K562 treated with DMSO at 1 percent for 4 hours (cell line): Measurements from ENCODE around the gene MPIG6B. TPM values are rescaled to one million over a fixed set of nuclear protein-coding genes. Genes with fewer than 3 reads are reported as not detected.

ENCODE experiments used
- total RNA-seq: library from RNA; unstranded; fragments of 300-600 nt; gene quantifications from 2 replicates; pipeline ENCODE4 v1.2.3, GENCODE V29; 2022; ENCODE audit not compliant: insufficient read depth

The MPIG6B gene, protein sequence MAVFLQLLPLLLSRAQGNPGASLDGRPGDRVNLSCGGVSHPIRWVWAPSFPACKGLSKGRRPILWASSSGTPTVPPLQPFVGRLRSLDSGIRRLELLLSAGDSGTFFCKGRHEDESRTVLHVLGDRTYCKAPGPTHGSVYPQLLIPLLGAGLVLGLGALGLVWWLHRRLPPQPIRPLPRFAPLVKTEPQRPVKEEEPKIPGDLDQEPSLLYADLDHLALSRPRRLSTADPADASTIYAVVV
- total RNA-seq = 0.51 TPM in 1 of 2 replicates, not detected in the other

DNA sequence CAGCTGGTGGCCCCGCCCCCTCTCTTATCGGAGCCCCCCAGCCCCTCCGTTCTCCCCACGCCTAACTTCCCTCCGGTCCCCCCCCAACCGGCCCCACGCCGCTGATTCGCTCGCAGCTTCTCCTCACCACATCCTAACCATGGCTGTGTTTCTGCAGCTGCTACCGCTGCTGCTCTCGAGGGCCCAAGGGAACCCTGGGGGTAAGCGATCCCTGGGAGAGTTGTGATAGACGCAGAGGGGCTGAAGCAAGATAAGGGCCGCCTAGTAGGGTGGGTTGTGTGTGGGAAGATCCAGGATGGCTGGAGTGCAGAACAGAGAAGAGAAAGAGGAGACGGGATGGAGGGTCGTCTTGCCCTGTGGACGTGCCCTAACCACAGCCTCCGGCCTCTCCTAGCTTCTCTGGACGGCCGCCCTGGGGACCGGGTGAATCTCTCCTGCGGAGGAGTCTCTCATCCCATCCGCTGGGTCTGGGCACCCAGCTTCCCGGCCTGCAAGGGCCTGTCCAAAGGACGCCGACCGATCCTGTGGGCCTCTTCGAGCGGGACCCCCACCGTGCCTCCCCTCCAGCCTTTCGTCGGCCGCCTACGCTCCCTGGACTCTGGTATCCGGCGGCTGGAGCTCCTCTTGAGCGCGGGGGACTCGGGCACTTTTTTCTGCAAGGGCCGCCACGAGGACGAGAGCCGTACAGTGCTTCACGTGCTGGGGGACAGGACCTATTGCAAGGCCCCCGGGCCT lies at the start of gene MPIG6B:
TSS of gene MPIG6B (plus strand) at position 129 of the 735 bp plus-strand sequence. CDS start at position 140, 11 bp downstream.

DNA sequence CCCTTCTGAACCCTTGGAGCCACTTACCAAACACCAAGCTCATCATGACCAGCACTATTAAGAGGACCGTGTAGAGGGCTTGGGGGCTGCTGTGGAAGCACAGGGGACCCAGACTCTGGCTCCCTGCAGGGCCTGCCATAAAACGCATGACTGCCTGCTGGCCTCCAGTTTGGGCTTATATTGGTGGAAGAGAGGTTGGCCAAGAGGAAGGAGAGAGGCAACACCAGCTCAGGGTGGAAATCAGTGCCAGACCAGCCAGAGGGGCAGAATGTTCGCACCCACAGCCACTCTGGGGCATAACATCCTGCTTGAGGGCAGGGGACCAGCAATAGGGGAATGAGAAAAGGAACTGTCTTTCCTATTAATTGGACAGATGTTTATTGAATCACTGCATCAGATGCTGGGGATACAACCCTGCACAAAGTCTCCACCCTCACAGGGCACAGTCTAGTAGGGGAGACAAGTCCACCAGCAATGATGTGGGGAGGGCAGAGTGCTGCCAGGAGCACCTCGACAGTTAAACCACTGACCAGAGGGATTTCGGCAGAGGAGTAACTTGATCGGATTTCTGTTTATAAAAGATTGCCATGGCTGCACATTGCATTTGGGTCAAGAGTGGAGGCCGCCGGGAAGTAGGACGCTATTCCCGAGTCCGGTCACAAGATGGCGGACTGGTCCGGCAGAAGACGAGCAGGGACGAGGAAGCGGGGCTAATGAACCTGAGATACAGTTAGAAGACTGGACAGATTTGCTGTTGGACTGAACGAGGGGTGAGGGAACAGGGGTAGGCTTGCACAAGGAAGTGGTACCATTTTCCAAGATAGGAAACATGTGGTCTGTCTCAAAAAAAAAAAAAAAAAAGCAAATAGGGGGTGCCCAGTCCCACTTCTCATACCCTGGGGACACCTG lies 42.7 kb upstream of the MPIG6B start, which contains the start of gene LY6G5C:
TSS of gene LY6G5C (minus strand) at position 842 of the 909 bp plus-strand sequence. CDS start at position 148, 694 bp downstream.

DNA sequence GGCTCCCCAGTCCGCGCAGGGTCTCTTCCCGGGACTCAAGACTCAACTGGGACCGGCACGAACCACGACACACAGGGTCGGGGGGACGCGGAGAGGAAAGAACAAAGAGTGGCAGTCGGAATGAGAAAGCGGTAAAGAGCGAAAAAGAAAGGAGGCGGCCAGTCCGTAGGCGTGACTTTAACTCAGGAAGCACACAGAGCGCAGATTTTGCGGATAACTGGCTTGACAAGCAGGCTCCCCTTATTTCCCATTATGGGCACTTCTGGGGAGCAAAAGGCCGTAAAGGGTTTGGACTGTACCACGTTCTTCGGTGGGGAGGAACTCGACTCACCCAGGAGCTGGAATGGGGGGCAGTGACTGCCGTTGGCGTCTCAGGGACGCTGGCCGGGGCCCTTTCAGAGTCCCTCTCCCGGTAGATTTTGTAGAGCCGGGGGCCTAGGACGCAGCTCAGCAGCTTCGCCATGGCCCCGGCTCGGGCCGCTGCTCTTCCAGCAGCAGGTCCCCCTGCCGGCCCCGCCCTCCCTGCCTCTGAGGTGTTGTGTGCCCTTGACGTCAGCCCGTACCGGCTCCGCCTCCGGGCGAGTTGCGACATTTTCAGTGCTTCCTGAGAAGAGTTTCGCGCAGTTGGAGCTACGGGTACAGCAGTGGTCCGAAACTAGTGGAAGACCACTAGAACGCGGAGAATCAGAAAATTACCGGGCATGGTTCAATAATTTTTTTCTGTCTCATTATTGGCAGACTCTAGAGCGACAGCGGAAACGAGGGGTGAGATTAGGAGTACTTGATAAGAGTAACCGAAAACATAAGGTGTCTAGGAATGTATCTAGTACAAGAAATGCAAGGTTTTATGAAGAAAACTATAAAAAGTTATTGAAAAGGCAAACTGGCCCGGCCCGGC lies 20.1 kb upstream of the MPIG6B start, which contains the start of gene ABHD16A:
TSS of gene ABHD16A (minus strand) at position 506 of the 898 bp plus-strand sequence. CDS start at position 463, 43 bp downstream.

DNA sequence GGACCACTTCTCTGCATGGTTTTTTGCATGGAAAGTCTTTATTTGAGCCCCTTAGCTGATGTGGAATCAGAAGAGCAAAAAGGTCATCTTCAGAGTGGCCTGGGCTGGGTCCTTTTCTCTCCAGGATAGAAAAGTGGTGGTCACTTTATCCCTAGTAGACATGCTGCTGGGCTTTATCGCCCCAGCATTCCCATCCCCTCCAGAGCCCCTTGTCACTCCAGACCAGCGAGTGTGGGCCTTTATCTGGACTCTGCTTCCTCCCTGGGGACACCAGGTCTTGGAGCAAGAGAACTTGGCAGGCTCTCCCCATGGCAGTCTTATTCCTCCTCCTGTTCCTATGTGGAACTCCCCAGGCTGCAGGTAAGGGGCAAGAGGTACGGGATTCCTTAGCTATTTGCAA lies 16.6 kb upstream of the MPIG6B start, which contains the start of gene LY6G6F:
TSS of gene LY6G6F (plus strand) at position 268 of the 400 bp plus-strand sequence. CDS start at position 309, 41 bp downstream.

DNA sequence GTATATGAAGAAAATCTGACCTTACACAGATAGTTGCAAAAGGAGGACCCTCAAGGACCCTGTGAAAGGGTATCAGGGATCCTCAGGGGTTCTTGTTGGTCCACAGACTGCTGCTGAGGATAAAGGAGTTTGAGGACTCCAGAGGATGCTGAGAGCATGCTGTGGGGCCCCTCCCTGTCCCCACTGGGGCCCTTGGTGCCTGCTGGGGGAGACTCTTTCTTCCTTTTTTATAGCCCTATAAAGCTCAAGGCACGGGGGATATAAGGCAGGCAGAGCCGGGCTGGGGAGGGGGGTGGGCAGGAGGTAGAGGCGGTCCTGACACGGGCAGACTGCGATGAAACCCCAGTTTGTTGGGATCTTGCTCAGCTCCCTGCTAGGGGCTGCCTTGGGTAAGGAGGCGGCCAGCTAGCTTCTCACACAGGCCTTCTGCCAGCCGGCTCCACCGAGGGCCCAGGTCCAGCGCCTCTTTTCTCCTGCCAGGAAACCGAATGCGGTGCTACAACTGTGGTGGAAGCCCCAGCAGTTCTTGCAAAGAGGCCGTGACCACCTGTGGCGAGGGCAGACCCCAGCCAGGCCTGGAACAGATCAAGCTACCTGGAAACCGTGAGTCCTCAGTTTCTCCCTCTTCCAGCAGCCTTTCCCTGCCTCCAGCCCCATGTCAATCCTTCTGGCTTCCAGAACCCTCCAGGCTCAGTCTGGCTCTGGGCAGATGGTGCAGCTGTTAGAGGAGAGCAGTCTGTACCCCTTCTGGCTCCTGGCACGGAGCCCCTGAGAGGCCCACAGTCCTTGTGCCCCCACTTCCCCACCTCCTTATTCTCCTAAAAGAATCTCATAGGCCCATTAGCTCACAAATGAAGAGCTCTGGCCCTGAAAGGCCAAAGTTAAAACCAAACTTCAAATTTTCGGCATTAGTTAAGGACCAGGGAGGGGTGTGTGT lies 7.9 kb upstream of the MPIG6B start, which contains the start of gene LY6G6D:
TSS of gene LY6G6D (plus strand) at position 327 of the 937 bp plus-strand sequence. CDS start at position 335, 8 bp downstream.

DNA sequence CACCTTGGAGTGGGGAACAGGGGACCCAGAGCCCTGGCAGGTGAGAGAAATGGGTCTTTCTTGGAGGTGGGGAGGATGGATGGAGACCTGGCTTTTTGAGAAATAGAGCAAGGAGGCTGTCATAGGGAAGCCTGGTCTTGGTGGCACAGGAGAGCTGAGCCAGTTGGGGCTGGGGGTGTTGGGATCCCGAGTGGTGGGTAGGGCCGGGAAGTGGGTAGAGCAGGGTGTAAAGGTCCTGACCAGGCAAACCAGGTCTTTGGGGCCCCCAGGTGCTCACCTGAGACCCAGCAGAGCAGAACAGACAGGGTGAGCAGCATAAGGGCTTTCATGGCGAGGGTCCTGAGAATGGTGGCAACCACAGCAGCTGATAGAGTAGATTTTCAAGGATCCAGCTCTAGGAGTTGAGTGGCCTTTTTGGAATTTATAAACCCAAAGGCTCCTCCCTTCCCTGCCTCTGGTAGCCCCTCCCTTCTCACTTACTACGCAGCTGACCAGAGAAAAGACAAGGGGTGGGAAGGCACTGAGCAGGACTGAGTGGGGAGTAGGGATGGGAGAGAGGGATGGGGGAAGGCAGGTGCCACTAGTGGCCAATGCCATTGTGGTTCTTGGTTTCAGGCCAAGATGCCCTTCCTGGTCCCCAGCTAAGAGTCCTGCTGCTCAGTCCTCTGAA lies 1.7 kb upstream of the MPIG6B start, which contains the start of gene LY6G6C:
TSS of gene LY6G6C (minus strand) at position 396 of the 670 bp plus-strand sequence. CDS start at position 329, 67 bp downstream.

DNA sequence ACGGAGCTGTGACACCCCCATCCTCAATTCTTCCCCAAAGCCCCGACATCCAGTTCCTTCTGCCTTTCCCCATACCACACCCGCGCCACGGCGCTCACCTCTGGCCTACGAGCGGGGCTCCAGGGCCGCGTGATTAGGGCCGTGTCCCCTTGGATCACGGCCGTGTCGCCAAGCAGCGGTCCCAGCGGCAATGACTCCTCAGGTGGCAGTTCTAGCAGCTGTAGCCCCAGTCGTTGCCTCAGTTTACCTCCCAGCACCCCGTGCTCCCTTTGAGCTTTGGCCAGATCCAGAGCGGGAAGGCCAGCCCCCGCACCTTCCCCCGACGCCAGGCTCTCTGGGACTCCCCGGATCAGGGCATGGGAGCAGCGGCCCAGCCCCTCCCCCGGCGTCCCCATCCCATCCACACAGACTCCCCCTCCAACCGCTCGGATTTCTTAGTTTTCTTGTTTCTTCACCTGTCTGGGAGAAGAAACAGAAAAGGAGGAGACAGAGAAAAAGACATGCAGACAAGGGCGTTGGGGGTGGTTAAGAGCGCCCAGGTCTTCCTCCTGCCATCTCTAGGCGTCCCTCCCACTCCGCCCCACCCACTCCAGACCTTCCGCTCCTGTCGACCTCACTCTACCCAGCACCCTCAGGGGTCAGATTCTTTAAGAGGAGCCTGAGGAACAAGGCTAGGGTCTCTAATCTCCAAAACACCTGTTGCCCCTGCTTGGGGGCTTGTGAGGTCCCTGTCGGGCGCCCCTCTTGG lies 5.8 kb downstream of the MPIG6B start, which contains the start of gene DDAH2:
TSS of gene DDAH2 (minus strand) at position 533 of the 748 bp plus-strand sequence. CDS start at position 395, 138 bp downstream.

DNA sequence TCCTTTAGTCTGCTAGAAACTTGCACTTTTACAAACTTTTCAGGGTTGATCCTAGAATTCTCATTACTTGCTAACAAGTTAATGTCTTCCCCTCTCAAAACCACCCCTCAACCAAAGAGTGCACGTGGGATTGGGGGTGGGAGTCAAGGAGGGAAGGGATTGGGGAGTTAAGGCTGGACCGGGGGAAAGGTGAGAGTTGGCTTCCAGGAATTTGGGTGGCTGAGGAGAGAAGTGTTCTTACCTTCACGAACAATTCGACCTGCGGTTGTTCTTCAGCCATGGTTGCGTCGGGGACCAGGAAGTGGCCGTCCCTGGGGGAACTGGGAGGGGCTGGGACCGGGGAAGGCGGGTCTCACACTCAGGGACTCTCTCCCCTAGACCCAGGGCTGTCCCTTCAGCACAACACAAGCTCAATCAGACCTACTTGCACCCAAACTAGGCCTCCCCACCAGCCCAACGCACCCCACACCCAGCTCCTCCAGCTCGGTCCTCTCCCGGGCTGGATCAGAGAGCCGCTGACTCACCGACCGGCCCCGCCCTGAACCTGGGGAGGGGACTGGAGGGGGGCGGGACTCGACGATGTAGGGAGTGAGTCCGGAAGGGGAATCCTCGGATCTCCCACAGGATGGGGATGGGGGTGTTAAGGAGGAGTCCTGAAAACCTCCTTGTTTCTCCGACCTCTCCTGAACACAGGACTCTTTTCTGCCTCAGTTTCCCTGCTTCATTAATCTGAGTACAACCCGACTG lies 13.0 kb downstream of the MPIG6B start, which contains the start of gene CLIC1:
TSS of gene CLIC1 (minus strand) at position 510 of the 747 bp plus-strand sequence. CDS start at position 280, 230 bp downstream.

DNA sequence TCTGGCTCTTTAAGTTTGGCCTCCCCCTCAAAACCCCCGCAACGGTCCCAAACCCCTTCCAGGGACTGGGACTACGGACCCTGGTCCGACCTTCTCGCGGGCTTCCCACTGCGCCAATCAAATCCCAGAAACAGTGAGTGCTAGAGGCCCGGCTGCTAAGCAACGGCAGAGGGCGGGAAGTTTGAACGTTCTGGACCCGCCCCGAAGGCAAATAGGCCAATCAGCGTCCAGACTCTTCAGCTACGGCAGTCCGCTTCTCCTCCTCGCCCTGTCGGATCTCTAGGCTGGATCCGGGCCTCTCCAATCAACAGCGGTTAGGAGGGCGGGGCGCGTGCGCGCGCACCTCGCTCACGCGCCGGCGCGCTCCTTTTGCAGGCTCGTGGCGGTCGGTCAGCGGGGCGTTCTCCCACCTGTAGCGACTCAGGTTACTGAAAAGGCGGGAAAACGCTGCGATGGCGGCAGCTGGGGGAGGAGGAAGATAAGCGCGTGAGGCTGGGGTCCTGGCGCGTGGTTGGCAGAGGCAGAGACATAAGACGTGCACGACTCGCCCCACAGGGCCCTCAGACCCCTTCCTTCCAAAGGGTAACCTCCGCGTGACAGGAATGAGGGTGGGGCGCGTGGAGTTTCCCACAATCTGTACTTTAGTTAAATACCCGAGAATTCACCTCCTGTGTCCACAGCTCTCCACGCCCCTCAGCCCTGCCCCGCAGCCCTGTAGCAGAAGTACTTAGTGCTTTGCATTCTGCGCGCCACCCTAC lies 16.6 kb downstream of the MPIG6B start, which contains the start of gene MSH5:
TSS of gene MSH5 (plus strand) at position 367 of the 758 bp plus-strand sequence. CDS start 462 bp downstream, outside the sequence.

DNA sequence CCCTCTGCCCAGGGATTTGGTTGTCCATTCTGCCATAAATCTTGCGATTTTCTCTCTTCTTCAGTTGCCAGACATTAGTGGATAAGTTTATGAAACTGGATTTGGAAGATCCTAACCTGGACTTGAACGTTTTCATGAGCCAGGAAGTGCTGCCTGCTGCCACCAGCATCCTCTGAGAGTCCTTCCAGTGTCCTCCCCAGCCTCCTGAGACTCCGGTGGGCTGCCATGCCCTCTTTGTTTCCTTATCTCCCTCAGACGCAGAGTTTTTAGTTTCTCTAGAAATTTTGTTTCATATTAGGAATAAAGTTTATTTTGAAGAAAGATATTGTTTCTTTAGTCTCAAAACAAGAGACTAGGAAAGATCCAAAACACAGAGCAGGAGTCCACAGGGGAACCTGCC lies 39.2 kb downstream of the MPIG6B start, which contains the start of gene SAPCD1:
TSS of gene SAPCD1 (plus strand) at position 301 of the 400 bp plus-strand sequence. CDS start 399 bp downstream, outside the sequence.

Other genes starting within 250 kb of the MPIG6B start
- 20.6 and 25.7 TPM in 2 replicates for gene MICB, start 225.2 kb upstream of the MPIG6B start, total RNA-seq
- not detected in 2 replicates for gene MCCD1, start 194.4 kb upstream of the MPIG6B start, total RNA-seq
- 175 and 204 TPM in 2 replicates for gene DDX39B, start 181.4 kb upstream of the MPIG6B start, total RNA-seq
- gene ATP6V1G2, start 176.8 kb upstream of the MPIG6B start, total RNA-seq = not detected in 2 replicates
- 54.0 and 55.3 TPM in 2 replicates for gene NFKBIL1, start 175.8 kb upstream of the MPIG6B start, total RNA-seq
- not detected in 2 replicates for gene LTA, start 151.1 kb upstream of the MPIG6B start, total RNA-seq
- gene TNF, start 147.8 kb upstream of the MPIG6B start, total RNA-seq = 0.39 TPM in 1 of 2 replicates, not detected in the other
- not detected in 2 replicates for gene LTB, start 140.9 kb upstream of the MPIG6B start, total RNA-seq
- 8.0 and 9.8 TPM in 2 replicates for gene LST1, start 137.1 kb upstream of the MPIG6B start, total RNA-seq
- 1.7 TPM in 1 of 2 replicates, not detected in the other for gene NCR3, start 130.4 kb upstream of the MPIG6B start, total RNA-seq
- gene AIF1, start 108.1 kb upstream of the MPIG6B start, total RNA-seq = 26.7 and 27.1 TPM in 2 replicates
- 185 and 248 TPM in 2 replicates for gene PRRC2A, start 102.7 kb upstream of the MPIG6B start, total RNA-seq
- gene BAG6, start 70.7 kb upstream of the MPIG6B start, total RNA-seq = 380 and 409 TPM in 2 replicates
- 8.4 and 11.2 TPM in 2 replicates for gene APOM, start 67.5 kb upstream of the MPIG6B start, total RNA-seq
- gene C6orf47, start 62.6 kb upstream of the MPIG6B start, total RNA-seq = 17.7 and 18.6 TPM in 2 replicates
- 23.4 and 36.8 TPM in 2 replicates for gene GPANK1, start 58.4 kb upstream of the MPIG6B start, total RNA-seq
- 613 and 654 TPM in 2 replicates for gene CSNK2B, start 57.3 kb upstream of the MPIG6B start, total RNA-seq
- 5.0 and 12.4 TPM in 2 replicates for gene LY6G5B, start 53.4 kb upstream of the MPIG6B start, total RNA-seq
- 3.4 TPM in 1 of 2 replicates, not detected in the other for gene LY6G5C, start 42.3 kb upstream of the MPIG6B start, total RNA-seq
- gene ABHD16A, start 20.0 kb upstream of the MPIG6B start, total RNA-seq = 91.1 and 99.5 TPM in 2 replicates
- not detected in 2 replicates for gene LY6G6F, start 16.5 kb upstream of the MPIG6B start, total RNA-seq
- not detected in 2 replicates for gene LY6G6D, start 8.0 kb upstream of the MPIG6B start, total RNA-seq
- gene LY6G6C, start 1.6 kb upstream of the MPIG6B start, total RNA-seq = not detected in 2 replicates
- 66.8 and 75.1 TPM in 2 replicates for gene DDAH2, start 5.9 kb downstream of the MPIG6B start, total RNA-seq
- 1,213 and 1,370 TPM in 2 replicates for gene CLIC1, start 13.2 kb downstream of the MPIG6B start, total RNA-seq
- gene MSH5, start 16.6 kb downstream of the MPIG6B start, total RNA-seq = 22.0 and 30.3 TPM in 2 replicates
- gene SAPCD1, start 39.3 kb downstream of the MPIG6B start, total RNA-seq = 2.6 and 8.2 TPM in 2 replicates
- gene VWA7, start 54.0 kb downstream of the MPIG6B start, total RNA-seq = 5.4 and 5.6 TPM in 2 replicates
- gene VARS1, start 72.4 kb downstream of the MPIG6B start, total RNA-seq = 147 and 165 TPM in 2 replicates
- 139 and 155 TPM in 2 replicates for gene LSM2, start 83.6 kb downstream of the MPIG6B start, total RNA-seq
- gene HSPA1L, start 91.9 kb downstream of the MPIG6B start, total RNA-seq = 2.5 and 2.8 TPM in 2 replicates
- 641 and 912 TPM in 2 replicates for gene HSPA1A, start 92.2 kb downstream of the MPIG6B start, total RNA-seq
- gene HSPA1B, start 104.4 kb downstream of the MPIG6B start, total RNA-seq = 595 and 769 TPM in 2 replicates
- 232 TPM in 2 replicates for gene NEU1, start 139.4 kb downstream of the MPIG6B start, total RNA-seq
- 12.7 and 13.4 TPM in 2 replicates for gene SLC44A4, start 155.6 kb downstream of the MPIG6B start, total RNA-seq
- 61.5 and 78.2 TPM in 2 replicates for gene EHMT2, start 174.3 kb downstream of the MPIG6B start, total RNA-seq
- gene ZBTB12, start 178.7 kb downstream of the MPIG6B start, total RNA-seq = 6.4 and 10.3 TPM in 2 replicates
- gene C2, start 204.3 kb downstream of the MPIG6B start, total RNA-seq = 8.3 and 9.1 TPM in 2 replicates
- gene CFB, start 222.7 kb downstream of the MPIG6B start, total RNA-seq = 3.8 TPM in 1 of 2 replicates, not detected in the other
- 78.2 and 128 TPM in 2 replicates for gene NELFE, start 235.6 kb downstream of the MPIG6B start, total RNA-seq
- gene SKIC2, start 235.8 kb downstream of the MPIG6B start, total RNA-seq = 43.6 and 60.1 TPM in 2 replicates
- gene DXO, start 248.8 kb downstream of the MPIG6B start, total RNA-seq = 16.6 and 24.1 TPM in 2 replicates